Measurements from ENCODE around the gene MYRIP. TPM values are rescaled to one million over a fixed set of nuclear protein-coding genes. Genes with fewer than 3 reads are reported as not detected.

The MYRIP gene
- total RNA-seq, 1 experiment from 2014 or later: not detected

DNA sequence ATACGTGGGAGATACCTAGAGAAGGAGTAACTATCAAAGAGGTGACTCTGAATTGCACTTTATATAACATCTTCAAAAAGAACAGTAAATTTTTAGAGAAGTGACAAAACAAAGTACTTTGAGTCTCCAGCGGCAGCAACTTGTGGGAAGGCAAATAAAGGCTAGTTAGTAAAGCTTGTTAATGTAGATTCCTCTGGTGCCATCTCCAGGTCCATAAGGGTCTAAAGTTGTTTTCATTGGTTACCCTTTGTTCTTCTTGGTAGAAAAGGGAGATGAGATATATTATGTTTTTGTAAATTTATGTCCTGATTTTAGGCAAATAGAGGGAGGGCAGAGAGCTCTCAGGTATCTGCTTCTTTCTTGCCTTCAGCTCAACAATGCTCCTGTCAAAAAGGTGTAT, 161.6 kb downstream of the MYRIP start:
- Histone ChIP-seq H2AFZ (ENCODE audit: low read length) (no peak overlapping the region), H3K36me3 (ENCODE audit: low read depth, low read length) (no peaks in the 10 kb centered on the region), H3K4me3 (ENCODE audit: low read length) (no peak overlapping the region), H3K27me3 (ENCODE audit: low read length) (no peaks in the 10 kb centered on the region), H3K4me1 (ENCODE audit: insufficient read depth, low read length) (no peaks in the 10 kb centered on the region), H3K27ac (ENCODE audit: low read length) (no peak overlapping the region), H3K9me2 (replicated peaks; ENCODE audit: low read length) (no peaks in the 10 kb centered on the region), H3F3A (ENCODE audit: low read length, unreplicated experiment) (no peaks in the 10 kb centered on the region), H3K79me2 (ENCODE audit: low read length) (no peaks in the 10 kb centered on the region), H3K9me3 (ENCODE audit: low read length) (peaks cover 4% of the 10 kb centered on the region; the same call in 1 of the 2 replicates), H3K4me2 (ENCODE audit: low read length) (no peak overlapping the region), H3K9ac (ENCODE audit: low read length) (no peak overlapping the region), H4K20me1 (ENCODE audit: low read length) (no peaks in the 10 kb centered on the region)
- no TSS peak for BruUV-seq (replicated peaks)
- TF ChIP-seq EZH2phosphoT487 (IDR thresholded peaks at IDR 0.05; ENCODE audit: borderline replicate concordance, low read length) (no peak), EZH2 (IDR thresholded peaks at IDR 0.05; ENCODE audit: low read length, unreplicated experiment) (no peak)
- TF ChIP-seq, protein P1, sequence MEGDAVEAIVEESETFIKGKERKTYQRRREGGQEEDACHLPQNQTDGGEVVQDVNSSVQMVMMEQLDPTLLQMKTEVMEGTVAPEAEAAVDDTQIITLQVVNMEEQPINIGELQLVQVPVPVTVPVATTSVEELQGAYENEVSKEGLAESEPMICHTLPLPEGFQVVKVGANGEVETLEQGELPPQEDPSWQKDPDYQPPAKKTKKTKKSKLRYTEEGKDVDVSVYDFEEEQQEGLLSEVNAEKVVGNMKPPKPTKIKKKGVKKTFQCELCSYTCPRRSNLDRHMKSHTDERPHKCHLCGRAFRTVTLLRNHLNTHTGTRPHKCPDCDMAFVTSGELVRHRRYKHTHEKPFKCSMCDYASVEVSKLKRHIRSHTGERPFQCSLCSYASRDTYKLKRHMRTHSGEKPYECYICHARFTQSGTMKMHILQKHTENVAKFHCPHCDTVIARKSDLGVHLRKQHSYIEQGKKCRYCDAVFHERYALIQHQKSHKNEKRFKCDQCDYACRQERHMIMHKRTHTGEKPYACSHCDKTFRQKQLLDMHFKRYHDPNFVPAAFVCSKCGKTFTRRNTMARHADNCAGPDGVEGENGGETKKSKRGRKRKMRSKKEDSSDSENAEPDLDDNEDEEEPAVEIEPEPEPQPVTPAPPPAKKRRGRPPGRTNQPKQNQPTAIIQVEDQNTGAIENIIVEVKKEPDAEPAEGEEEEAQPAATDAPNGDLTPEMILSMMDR (conservative IDR thresholded peaks at IDR 0.05; ENCODE audit: low read depth, low read length): no peak
- CTCF ChIA-PET: no interaction called here
- intact Hi-C loops (cut with micrococcal nuclease): no loop called here
- no peak for ATAC-seq
- POLR2A ChIA-PET (ENCODE audit: unreplicated experiment): no interaction called here
- DNase-seq: no peak

DNA sequence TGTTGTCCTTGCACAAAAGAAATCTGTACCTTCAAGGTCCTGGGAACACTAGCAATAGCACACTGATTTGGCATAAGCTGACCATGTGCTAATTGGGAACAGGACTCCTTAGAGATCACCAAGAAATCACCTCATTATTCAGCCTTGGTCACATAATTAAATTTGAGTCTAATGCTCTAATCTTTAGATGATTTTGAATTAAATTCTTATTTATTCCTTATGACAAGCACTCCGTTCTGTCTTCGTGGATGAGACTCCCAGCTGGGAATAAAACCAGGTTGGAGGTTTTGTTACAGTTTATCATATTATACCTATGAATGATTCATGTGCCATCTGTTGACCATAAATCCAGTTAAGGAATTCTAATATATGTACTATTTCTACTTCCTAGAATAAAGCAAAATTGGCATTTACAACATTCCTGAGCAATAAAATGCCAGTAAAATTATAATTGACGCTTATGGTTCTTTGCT, 162.2 kb downstream of the MYRIP start:
- DNase-seq: no peak
- no peaks in the 10 kb centered on the region for H3K27me3 ChIP-seq (ENCODE audit: low read length)
- no peak overlapping the region for H3K4me2 ChIP-seq (ENCODE audit: low read length)
- H3K36me3 ChIP-seq (ENCODE audit: low read depth, low read length): no peaks in the 10 kb centered on the region
- peaks cover 4% of the 10 kb centered on the region; the same call in 1 of the 2 replicates for H3K9me3 ChIP-seq (ENCODE audit: low read length)
- TF ChIP-seq, protein P1 (conservative IDR thresholded peaks at IDR 0.05; ENCODE audit: low read depth, low read length): no peak
- TF ChIP-seq EZH2 (IDR thresholded peaks at IDR 0.05; ENCODE audit: low read length, unreplicated experiment) (no peak), EZH2phosphoT487 (IDR thresholded peaks at IDR 0.05; ENCODE audit: borderline replicate concordance, low read length) (no peak)
- intact Hi-C loops (cut with micrococcal nuclease): no loop called here
- no peaks in the 10 kb centered on the region for H3F3A ChIP-seq (ENCODE audit: low read length, unreplicated experiment)
- no peaks in the 10 kb centered on the region for H4K20me1 ChIP-seq (ENCODE audit: low read length)
- CTCF ChIA-PET: no interaction called here
- no peak overlapping the region for H3K27ac ChIP-seq (ENCODE audit: low read length)
- H3K4me3 ChIP-seq (ENCODE audit: low read length): no peak overlapping the region
- H3K4me1 ChIP-seq (ENCODE audit: insufficient read depth, low read length): no peaks in the 10 kb centered on the region
- no peak for ATAC-seq
- no peak overlapping the region for H2AFZ ChIP-seq (ENCODE audit: low read length)
- no TSS peak for BruUV-seq (replicated peaks)
- H3K79me2 ChIP-seq (ENCODE audit: low read length): no peaks in the 10 kb centered on the region
- POLR2A ChIA-PET (ENCODE audit: unreplicated experiment): no interaction called here
- H3K9me2 ChIP-seq (replicated peaks; ENCODE audit: low read length): no peaks in the 10 kb centered on the region
- H3K9ac ChIP-seq (ENCODE audit: low read length): no peak overlapping the region

DNA sequence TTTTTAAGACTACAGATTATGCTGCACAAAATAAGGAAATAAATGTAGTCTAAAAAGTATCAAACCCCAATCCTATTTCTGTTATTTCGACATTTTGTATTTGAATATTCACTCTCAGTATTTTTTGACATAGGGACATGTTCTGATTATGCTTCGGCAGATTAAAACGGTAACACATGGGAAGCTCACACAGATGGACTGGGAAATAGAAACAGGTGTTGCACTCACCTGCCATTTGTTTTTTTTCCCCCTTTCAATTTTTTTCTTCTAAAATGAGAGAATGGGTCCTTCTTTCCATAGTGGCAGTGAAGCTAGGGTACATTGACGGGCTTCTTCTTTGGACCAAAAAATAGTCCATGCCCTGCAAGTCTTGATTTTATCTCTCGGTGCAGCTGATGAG, 163.1 kb downstream of the MYRIP start:
- no peak for ATAC-seq
- H3K9me3 ChIP-seq (ENCODE audit: low read length): peaks cover 4% of the 10 kb centered on the region; the same call in 1 of the 2 replicates
- no peak overlapping the region for H3K9ac ChIP-seq (ENCODE audit: low read length)
- no TSS peak for BruUV-seq (replicated peaks)
- no peaks in the 10 kb centered on the region for H3K9me2 ChIP-seq (replicated peaks; ENCODE audit: low read length)
- no peak overlapping the region for H3K4me2 ChIP-seq (ENCODE audit: low read length)
- H3K4me1 ChIP-seq (ENCODE audit: insufficient read depth, low read length): no peaks in the 10 kb centered on the region
- H3K36me3 ChIP-seq (ENCODE audit: low read depth, low read length): no peaks in the 10 kb centered on the region
- intact Hi-C loops (cut with micrococcal nuclease): no loop called here
- H4K20me1 ChIP-seq (ENCODE audit: low read length): no peaks in the 10 kb centered on the region
- H3K27me3 ChIP-seq (ENCODE audit: low read length): no peaks in the 10 kb centered on the region
- POLR2A ChIA-PET (ENCODE audit: unreplicated experiment): no interaction called here
- no peaks in the 10 kb centered on the region for H3K79me2 ChIP-seq (ENCODE audit: low read length)
- H2AFZ ChIP-seq (ENCODE audit: low read length): no peak overlapping the region
- no peaks in the 10 kb centered on the region for H3F3A ChIP-seq (ENCODE audit: low read length, unreplicated experiment)
- H3K27ac ChIP-seq (ENCODE audit: low read length): no peak overlapping the region
- H3K4me3 ChIP-seq (ENCODE audit: low read length): no peak overlapping the region
- TF ChIP-seq EZH2phosphoT487 (IDR thresholded peaks at IDR 0.05; ENCODE audit: borderline replicate concordance, low read length): no peak
- TF ChIP-seq, protein P1 (conservative IDR thresholded peaks at IDR 0.05; ENCODE audit: low read depth, low read length): no peak
- no peak for TF ChIP-seq EZH2 (IDR thresholded peaks at IDR 0.05; ENCODE audit: low read length, unreplicated experiment)
- CTCF ChIA-PET: no interaction called here
- DNase-seq: no peak
